LoVo (cell line): ENCODE results near the gene CLCN4.

ENCODE experiments used
- DNase-seq: peaks from one replicate; pipeline ENCODE4 v3.0.0-alpha.2; 2016; ENCODE audit warnings: low spot score

Gene CLCN4

DNA sequence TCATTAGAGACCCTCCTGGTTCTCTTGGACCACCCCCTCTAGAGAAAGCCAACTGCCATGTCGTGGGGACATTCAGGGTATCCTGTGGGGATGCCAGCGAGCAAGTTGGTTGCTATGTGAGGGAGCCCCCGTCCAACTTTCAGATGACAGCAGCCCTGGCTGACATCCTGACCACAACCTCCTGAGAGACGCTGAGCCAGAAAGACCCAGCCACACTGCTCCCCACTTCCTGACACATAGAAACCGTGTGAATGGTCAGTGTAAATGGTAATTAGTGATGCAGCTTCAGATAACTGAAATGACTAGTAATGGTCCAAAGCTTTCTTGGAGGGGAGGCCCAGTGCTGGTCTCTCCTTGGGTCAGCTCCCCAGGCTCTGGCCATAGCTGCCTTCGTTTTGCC, 10.8 kb downstream of the CLCN4 start:
- DNase-seq: no peak

DNA sequence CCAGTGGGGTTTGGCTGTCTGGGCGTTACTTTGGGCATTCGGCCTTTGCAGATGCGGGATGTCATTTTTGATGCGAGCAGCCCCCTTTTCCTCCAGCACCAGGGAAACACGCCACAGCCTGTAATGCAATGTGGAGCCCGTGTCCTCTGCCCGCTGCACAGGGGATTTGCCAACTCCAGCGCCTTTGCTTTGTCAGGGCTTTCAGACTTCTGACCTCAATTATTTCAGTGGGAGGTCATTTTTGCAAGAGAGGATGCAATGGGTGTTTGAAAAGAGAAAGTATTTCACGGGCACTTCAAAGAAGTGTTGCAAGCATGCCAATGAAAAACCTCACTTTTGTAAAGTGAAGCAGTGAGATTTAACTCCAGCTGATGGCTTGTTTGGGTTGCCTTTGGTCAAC, 11.5 kb downstream of the CLCN4 start:
- DNase-seq: no peak

GRCh38 chrX:10169175-10169574, 12.4 kb downstream of the CLCN4 start:
- peak; percentile 5 for DNase-seq

DNA sequence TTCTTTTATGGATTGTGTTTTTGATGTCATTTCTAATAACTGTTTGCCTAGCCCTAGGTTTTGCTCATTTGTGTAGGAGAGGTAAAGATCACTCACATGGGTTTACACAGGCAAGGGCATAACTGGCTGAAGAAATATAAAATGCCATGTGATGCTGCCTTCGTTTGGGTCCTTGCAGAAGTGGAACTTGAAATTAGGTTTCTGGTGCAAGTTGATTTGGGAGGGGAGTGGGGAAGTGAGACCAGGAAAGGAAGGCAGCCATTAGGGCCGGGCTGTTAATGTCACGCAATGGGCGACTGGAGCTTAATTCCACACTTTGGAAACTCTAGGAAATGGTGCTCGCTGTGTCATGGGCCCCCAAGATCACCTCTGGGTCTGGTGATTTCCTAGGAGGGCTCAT, 14.5 kb downstream of the CLCN4 start:
- DNase-seq: no peak

GRCh38 chrX:10172877-10173276, 16.1 kb downstream of the CLCN4 start:
- no peak for DNase-seq

GRCh38 chrX:10173331-10173900, 16.6 kb downstream of the CLCN4 start:
- no peak for DNase-seq

DNA sequence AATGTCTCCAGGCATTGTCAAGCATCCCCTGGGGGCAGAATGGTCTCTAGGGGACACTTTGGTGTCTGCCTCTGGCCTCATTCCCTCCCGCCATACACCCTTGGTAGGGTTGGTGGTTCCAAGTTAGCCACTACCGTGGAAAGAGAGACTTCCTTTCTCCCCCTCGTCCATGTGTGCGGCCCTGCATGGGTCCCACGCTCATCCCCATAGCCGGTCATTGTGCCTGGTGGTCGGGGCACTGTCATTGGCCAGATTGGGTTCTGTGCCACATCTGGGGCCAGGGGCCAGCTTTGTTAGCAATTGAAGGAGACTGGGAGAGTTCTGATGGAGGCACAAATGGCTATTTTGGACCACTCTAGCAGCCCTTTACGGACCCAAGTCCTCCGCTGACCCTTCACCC, 17.3 kb downstream of the CLCN4 start:
- DNase-seq: no peak

DNA sequence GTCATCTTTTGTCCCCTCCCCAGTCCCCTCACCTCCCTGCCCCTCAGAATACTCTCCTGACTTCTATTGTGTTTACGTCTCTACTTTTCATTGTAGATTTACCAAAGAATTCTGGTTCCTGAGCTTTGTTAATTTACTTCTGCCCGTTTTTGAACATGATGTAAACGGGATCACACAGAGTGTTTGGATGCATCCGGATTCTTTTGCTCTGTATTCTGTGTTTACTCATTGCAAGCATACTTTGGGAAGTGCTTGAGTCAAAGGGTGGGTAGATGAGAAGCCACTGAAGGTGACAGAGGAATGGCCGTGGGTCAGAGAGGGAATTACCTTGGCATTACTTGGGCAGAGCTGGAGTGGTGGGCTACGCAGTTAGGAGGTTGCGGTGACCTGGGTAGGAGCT, 18.0 kb downstream of the CLCN4 start:
- DNase-seq: no peak

GRCh38 chrX:10175319-10175871, 18.6 kb downstream of the CLCN4 start:
- DNase-seq: no peak

- no peak for DNase-seq
These were observed 19.6 kb downstream of the CLCN4 start for GRCh38 chrX:10176121-10177003.

- DNase-seq: no peak
These were observed 20.2 kb downstream of the CLCN4 start for GRCh38 chrX:10177004-10177396.

DNA sequence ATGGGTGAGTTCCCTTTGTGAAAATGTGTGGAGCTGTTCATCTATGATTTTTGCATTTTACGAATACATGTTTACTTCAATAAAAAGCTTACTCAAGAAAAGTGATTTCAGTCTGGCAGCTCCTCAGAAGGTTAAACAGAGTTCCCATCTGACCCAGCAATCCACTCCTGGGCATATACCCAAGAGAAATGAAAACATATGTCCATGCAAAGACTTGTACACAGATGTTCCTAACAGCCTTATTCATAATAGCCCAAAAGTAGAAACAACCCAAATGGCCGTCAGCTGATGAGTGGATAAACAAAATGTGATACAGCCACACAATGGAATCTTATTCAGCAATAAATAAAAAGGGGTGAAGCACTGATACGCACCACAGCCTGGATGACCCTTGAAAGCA, 20.8 kb downstream of the CLCN4 start:
- no peak for DNase-seq

DNA sequence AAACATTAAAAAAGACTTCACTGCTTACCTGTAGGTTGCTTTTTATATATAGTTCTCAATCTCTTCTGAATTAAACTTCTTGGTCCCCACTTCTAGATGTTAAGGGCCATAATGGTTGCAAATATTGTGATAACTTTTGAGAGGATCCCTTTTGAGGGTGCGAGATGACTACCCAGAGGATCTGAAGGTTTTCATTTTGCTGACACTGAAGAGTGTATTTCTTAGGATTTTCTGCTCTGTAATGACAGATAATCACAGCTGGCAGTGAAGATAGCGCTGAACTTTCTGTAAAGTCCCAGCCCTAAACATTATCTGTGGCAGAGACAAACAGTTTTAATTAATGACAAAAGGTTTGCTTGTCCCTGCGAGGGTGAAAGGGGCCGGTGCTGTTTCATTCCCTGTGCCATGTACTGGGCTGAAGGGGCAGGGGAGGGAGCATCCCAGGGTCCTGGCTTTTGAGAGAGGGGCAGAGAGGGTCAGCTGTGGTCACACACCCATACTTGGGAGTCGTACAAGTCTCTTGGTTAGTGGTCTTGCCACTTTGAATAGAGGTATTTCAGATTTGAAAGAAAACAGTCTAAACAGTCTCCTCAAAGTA, 22.2 kb downstream of the CLCN4 start:
- no peak for DNase-seq

DNA sequence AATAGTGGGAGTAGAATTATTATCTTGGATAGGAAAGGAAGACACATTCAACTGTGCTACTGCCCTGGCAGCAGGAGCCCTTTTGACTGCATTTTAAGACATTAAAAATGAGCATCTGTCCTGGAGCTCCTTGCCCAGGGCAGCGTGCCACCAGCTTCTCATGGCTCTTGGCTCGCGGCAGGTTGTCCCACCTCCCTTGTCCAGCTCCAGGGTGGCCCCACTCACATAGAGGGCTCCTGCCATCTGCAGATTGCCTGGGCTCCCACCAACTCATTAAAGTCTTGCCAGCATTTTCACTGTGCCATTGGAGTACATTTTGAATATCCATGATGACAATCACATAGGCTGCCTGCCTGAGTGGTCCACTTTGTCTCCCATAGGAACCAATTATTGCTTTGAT, 27.0 kb downstream of the CLCN4 start:
- no peak for DNase-seq

DNA sequence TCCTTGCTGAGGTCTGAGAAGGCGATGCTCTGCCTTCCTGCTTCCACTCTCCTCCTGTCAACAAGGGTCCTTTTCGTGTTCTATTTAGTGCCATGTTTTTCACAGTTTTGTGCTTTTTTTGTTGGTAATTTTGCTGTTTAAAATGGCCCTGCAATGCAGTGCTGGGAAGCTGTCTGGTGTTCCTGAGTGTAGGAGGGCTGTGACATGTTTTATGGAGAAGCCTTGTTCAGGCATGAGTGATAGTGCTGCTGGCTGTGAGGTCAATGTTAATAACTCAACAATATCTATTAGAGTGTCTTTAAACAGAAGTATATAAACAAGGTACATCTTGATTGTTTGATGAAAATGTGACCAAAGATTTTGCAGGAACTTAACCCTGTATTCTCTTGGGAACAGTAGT, 27.6 kb downstream of the CLCN4 start:
- no peak for DNase-seq

GRCh38 chrX:10186355-10186754, 29.6 kb downstream of the CLCN4 start:
- no peak for DNase-seq

- no peak for DNase-seq
These were observed 30.6 kb downstream of the CLCN4 start for GRCh38 chrX:10187421-10187820.

- peak; percentile 32 for DNase-seq
These were observed 32.8 kb downstream of the CLCN4 start for GRCh38 chrX:10189317-10190268.

- DNase-seq: peak; percentile 16
These were observed 33.6 kb downstream of the CLCN4 start for GRCh38 chrX:10190367-10190766.

DNA sequence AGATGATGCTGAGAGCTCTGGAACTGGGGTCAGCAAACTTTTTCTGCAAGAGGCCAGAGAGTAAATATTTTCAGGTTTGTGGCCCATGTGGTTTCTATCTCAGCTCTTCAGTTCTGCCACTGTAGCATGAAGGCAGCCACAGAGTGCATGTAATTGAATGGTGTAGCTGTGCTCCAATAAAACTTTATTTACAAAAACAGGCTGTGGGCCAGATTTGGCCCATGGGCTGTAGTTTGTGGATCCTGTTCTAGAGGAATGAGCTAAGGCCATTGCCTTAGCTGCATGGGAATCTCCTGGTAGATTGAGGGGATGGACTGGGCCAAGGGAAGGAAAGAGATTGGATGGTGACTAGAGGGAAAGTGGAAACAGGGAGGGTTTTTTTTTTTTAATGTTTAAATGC, 36.8 kb downstream of the CLCN4 start:
- no peak for DNase-seq

- DNase-seq: no peak
These were observed 38.6 kb downstream of the CLCN4 start for GRCh38 chrX:10195425-10195824.

DNA sequence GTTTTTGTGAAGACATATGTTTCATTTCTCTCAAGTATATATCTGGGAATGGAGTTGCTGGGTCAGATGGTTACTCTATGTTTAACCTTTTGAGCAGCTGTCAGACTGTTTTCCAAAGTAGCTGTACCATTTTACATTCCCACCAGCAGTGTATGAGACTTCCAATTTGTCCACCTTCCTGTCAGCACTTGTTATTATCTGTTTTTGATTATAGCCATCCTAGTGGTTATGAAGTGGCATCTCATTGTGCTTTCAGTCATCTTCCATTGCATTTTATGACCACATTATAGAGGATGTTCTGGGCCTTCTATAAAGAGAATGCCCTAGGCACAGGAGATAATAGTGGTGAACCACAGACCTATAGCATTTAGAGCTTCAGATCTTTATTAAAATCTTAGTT, 39.2 kb downstream of the CLCN4 start:
- no peak for DNase-seq
